ENCODE data around the gene ZIM2. TPM values are rescaled to one million over a fixed set of nuclear protein-coding genes. Genes with fewer than 3 reads are reported as not detected.

Gene ZIM2
- total RNA-seq, 1 experiment from 2014 or later = not detected

- no peak for TF ChIP-seq AR (CRISPR knock-in tag; IDR thresholded peaks at IDR 0.05)
- no peak for TF ChIP-seq RELA (CRISPR knock-in tag; IDR thresholded peaks at IDR 0.05; ENCODE audit: borderline replicate concordance)
- TF ChIP-seq ZBTB43 (CRISPR knock-in tag; IDR thresholded peaks at IDR 0.05) = no peak
- TF ChIP-seq FOXP1 (CRISPR knock-in tag; IDR thresholded peaks at IDR 0.05; ENCODE audit: borderline replicate concordance) = no peak
- TF ChIP-seq IRF2 (CRISPR knock-in tag; IDR thresholded peaks at IDR 0.05; ENCODE audit: borderline replicate concordance, low read depth) = no peak
- no peak for TF ChIP-seq NFATC4 (CRISPR knock-in tag; IDR thresholded peaks at IDR 0.05)
These were observed 2.3 kb downstream of the ZIM2 start (continued) for GRCh38 chr19:56838024-56838908.

- Mint-ChIP-seq H3K4me1 (no peaks in the 10 kb centered on the region), H3K27ac (no peak overlapping the region), H3K9me3 (peaks cover 59% of the 10 kb centered on the region), H3K4me3 (no peak overlapping the region), H3K27me3 (ENCODE audit: low read depth) (peaks cover 15% of the 10 kb centered on the region), H3K36me3 (peaks cover 71% of the 10 kb centered on the region)
- ATAC-seq (no peak), DNase-seq (ENCODE audit: low spot score) (no peak)
- ChIA-PET POLR2A (no interaction called here), CTCF (no interaction called here)
- TF ChIP-seq, protein P1, sequence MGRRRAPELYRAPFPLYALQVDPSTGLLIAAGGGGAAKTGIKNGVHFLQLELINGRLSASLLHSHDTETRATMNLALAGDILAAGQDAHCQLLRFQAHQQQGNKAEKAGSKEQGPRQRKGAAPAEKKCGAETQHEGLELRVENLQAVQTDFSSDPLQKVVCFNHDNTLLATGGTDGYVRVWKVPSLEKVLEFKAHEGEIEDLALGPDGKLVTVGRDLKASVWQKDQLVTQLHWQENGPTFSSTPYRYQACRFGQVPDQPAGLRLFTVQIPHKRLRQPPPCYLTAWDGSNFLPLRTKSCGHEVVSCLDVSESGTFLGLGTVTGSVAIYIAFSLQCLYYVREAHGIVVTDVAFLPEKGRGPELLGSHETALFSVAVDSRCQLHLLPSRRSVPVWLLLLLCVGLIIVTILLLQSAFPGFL (CRISPR knock-in tag; IDR thresholded peaks at IDR 0.05; ENCODE audit: borderline replicate concordance) = no peak
- TF ChIP-seq, protein P2, sequence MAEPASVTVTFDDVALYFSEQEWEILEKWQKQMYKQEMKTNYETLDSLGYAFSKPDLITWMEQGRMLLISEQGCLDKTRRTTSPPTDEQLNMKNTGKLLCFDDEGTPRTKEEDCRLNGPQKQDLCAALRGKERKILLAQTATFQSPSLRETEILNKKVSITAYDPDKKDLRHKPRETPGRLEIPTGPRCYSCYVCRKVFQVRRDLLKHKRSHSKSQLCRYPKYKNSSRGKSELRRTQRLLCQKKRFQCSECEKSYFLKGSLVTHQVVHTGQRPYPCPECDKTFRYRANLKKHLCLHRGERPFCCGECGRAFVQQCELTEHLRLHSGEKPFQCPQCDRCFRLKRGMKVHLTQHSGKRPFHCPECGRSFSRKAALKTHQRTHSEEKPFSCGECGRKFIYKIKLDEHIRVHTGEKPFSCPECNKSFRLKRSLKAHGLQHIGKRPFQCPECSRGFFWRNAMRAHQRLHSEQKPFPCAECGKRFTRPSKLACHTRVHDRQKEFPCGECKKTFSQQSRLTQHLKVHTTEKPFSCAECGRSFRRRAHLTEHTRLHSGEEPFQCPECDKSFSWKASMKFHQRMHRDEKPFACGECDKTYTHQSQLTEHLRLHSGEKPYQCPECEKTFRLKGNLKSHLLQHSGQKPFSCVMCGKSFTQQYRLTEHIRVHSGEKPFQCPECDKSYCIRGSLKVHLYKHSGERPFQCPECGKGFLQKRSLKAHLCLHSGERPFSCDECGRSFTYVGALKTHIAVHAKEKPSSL (CRISPR knock-in tag; conservative IDR thresholded peaks at IDR 0.05) = no peak
- TF ChIP-seq, protein P3, sequence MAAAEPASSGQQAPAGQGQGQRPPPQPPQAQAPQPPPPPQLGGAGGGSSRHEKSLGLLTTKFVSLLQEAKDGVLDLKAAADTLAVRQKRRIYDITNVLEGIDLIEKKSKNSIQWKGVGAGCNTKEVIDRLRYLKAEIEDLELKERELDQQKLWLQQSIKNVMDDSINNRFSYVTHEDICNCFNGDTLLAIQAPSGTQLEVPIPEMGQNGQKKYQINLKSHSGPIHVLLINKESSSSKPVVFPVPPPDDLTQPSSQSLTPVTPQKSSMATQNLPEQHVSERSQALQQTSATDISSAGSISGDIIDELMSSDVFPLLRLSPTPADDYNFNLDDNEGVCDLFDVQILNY (CRISPR knock-in tag; IDR thresholded peaks at IDR 0.05) = no peak
- TF ChIP-seq NFE2L1 (CRISPR knock-in tag; IDR thresholded peaks at IDR 0.05) = no peak
- TF ChIP-seq ATF2 (CRISPR knock-in tag; IDR thresholded peaks at IDR 0.05; ENCODE audit: borderline replicate concordance, low read depth) = no peak
- no peak for TF ChIP-seq RORB (CRISPR knock-in tag; IDR thresholded peaks at IDR 0.05)
- TF ChIP-seq GRHL2 (CRISPR knock-in tag; IDR thresholded peaks at IDR 0.05; ENCODE audit: insufficient replicate concordance, severe bottlenecking) = no peak
- no peak for TF ChIP-seq GABPB1 (CRISPR knock-in tag; IDR thresholded peaks at IDR 0.05)
- TF ChIP-seq NR1H2 (CRISPR knock-in tag; IDR thresholded peaks at IDR 0.05) = no peak
- no peak for TF ChIP-seq RELA (CRISPR knock-in tag; IDR thresholded peaks at IDR 0.05; ENCODE audit: borderline replicate concordance)
- TF ChIP-seq ELF4 (CRISPR knock-in tag; IDR thresholded peaks at IDR 0.05; ENCODE audit: low read depth) = no peak
- no peak for TF ChIP-seq ATF1 (CRISPR knock-in tag; IDR thresholded peaks at IDR 0.05)
- no peak for TF ChIP-seq TP53 (CRISPR knock-in tag; IDR thresholded peaks at IDR 0.05)
- no peak for TF ChIP-seq ZNF219 (CRISPR knock-in tag; IDR thresholded peaks at IDR 0.05; ENCODE audit: borderline replicate concordance)
- no peak for TF ChIP-seq NR2C2 (CRISPR knock-in tag; IDR thresholded peaks at IDR 0.05)
These were observed 3.0 kb downstream of the ZIM2 start for GRCh38 chr19:56837492-56838023.
